Cerebellar cortex (tissue), 1 donor: ENCODE results near the gene RAB4B.
"Not testable (repeated sequence)": the region's sequence is repeated elsewhere in the genome, so short reads cannot be mapped to it uniquely, and the experiment has no call there.

Source experiments
- DNase-seq: peaks from one replicate; pipeline ENCODE4 v3.0.0-alpha.2; 2015; ENCODE audit warnings: low spot score

RAB4B gene

DNA sequence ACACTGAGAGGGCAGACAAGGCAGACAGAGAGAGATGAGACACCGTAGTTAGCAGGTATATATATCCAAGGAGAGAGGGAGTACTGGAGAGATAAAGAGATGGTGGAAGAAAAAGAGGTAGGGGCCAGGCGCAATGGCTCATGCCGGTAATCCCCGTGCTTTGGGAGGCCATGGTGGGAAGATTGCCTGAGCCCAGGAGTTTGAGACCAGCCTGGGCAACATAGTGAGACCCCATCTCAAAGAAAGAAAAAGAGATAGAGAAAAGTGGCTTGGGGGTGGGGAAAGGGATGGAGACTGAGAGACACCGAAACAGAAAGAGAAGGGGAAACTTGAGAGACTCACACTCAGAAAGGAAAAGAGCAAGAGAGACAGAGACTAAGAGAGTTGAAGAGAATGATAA lies 2.5 kb downstream of the RAB4B start:
- DNase-seq: no peak

DNA sequence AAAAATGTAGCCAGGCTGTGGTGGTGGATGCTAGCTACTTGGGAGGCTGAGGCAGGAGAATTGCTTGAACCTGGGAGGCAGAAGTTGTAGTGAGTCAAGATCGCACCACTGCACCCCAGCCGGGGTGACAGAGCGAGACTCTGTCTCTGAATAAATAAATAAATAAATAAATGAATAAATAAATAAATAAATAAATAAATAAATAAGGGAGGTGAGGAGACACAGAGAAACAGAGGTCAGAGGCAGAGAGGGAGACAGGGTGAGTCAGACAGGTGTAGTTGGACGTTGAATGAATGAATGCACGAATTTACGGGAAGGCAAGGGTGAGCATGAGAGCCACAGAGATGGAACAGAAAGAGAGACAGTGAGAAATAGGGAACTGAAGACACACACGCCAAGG lies 3.1 kb downstream of the RAB4B start:
- no peak for DNase-seq

GRCh38 chr19:40783711-40784110 lies 5.7 kb downstream of the RAB4B start:
- DNase-seq: no peak

GRCh38 chr19:40784146-40784545 lies 6.1 kb downstream of the RAB4B start:
- not testable (repeated sequence) for DNase-seq

GRCh38 chr19:40785526-40785925 lies 7.5 kb downstream of the RAB4B start:
- no peak for DNase-seq

GRCh38 chr19:40786060-40787037 lies 8.3 kb downstream of the RAB4B start:
- no peak for DNase-seq

DNA sequence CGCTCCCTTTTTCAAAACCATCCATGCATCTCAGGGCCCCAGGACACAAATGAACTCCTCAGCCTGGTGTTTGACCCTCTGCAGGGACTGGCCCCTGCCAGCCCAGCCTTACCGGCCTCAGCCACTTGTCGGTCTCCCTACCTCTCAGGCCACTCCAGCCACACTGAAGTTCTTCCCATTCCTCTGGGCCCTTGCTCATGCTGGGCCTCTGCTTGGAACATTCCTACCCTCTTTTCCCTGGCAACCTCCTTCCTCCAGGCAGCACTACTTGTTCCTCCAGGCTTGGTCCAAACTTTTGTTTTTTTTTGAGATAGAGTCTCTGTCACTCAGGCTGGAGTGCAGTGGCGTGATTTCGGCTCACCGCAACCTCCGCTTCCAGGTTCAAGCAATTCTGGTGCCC lies 13.3 kb downstream of the RAB4B start:
- no peak for DNase-seq

DNA sequence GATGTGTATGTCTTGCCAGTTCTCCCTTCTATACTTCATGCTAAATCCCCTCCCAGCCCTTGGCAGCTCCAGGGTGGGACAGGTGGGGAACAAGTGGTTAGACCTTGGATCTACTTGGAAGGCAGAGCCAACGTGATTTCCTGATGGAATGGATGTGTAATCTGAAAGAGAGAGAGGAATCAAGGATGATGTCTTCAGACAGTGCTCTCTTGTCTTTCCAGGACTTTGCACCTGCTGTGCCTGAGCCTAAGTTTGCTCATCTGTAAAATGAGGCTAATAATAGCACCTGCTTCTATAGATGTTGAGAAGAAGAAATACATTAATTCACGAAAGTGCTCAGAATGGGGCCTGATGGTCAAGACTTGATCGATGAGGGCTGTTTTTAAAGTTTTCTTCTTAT lies 13.9 kb downstream of the RAB4B start:
- DNase-seq: no peak

- DNase-seq: no peak
Measured at GRCh38 chr19:40797166-40797962, 19.3 kb downstream of the RAB4B start.

GRCh38 chr19:40797963-40798682 lies 20.1 kb downstream of the RAB4B start:
- peak; percentile 73 for DNase-seq

- DNase-seq: peak; percentile 100
Measured at GRCh38 chr19:40798683-40799557, 20.9 kb downstream of the RAB4B start, which contains the start of gene EGLN2. TSS of gene EGLN2 (plus strand) at chr19:40799191. CDS start at chr19:40800573, 1,382 bp downstream.

DNA sequence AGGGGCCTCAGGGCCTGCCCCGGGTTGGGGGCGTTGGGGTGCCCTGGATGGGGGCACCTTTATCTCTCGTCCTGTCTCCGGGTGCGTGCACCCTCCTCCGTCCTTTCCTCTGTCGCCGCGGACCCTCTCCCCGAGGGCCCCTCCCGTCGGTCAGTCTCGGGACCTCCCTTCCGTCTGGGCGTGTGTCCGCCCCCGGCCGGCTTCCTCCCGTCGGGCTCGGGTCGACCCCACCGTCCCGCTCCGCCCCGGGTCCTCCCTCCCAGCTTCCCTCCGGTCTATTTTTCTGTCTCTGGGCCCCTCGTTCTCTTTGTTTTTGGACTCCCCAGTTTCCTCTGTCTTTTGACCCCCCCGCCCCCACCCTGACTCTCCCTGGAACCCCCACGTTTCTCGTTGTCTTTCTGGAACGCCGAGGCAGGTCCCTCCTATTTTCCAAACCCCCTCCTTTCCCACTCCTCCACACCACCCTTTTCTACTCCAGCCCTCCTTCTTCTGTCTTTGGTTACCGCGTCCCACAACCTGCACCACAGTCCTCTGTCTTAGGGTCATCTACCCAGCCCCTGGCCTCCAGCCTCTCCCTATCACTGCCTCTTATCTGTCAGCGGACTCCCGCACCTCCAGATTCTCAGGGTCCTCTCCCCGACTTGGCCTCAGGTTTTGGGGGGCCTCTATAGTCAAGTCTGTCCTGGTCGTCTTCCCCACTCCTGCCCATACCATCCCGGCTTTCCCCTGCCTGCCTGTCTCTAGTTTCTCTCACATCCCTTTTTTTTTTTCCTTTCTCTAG lies 21.7 kb downstream of the RAB4B start:
- DNase-seq: no peak

- DNase-seq: no peak
Measured at GRCh38 chr19:40800339-40800996, 22.4 kb downstream of the RAB4B start.

DNA sequence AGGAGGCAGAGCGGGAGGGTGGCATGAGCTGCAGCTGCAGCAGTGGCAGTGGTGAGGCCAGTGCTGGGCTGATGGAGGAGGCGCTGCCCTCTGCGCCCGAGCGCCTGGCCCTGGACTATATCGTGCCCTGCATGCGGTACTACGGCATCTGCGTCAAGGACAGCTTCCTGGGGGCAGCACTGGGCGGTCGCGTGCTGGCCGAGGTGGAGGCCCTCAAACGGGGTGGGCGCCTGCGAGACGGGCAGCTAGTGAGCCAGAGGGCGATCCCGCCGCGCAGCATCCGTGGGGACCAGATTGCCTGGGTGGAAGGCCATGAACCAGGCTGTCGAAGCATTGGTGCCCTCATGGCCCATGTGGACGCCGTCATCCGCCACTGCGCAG lies 22.9 kb downstream of the RAB4B start:
- no peak for DNase-seq

- DNase-seq: no peak
Measured at GRCh38 chr19:40801426-40802299, 23.6 kb downstream of the RAB4B start.

DNA sequence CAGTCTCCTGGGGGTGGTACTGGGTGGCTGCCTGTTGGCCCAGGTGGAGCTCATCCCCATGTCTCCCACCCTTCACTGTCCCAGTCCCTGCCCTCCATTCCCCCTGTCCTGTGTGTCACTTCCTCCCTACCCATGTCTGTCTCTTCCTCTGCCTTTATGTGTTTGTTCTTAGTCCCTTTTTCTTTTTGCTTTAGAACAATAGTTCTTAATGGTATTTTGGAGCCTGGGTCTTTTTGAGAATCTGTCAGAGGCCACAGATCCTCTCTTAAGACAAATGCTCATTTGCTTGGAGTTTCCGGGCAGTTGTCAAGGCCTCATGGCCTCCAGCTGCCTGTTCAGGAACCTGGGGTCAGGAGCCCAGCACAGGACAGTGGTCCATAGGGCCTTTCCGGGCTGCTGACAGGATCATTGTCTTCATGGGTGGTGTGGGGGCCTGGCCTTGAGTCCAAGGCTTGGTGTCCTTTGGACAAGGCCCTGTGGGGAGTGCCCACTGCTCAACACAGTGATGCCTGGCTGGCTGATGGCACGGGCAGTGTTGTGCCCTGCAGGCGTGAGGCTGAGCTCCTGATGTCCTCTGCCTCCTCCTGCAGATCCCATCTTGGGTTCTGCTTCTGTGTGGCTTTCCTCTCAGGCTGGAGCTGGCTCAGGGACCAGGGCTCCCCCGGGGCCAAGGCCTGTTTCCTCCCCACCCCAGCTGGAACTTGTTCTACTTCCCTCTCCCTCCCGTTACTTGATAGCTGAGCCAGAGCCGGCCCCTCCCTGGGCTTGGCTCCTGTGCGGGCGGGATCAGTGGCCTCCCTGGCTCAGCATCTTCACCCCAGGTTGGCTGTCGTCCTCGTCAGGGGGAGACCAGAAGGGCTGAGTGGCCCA lies 24.5 kb downstream of the RAB4B start:
- peak; percentile 66 for DNase-seq

- no peak for DNase-seq
Measured at GRCh38 chr19:40803170-40803856, 25.3 kb downstream of the RAB4B start.
